PC-3 (cell line): ENCODE results near the gene AP3B1. TPM values are rescaled to one million over a fixed set of nuclear protein-coding genes. Genes with fewer than 3 reads are reported as not detected.

Source experiments
- ATAC-seq: fragments of 200-7000 bp; cut with Tn5 transposase; 2 replicates; pipeline ENCODE4 v1.9.1; 2020; ENCODE audit warnings: mild to moderate bottlenecking, moderate library complexity
- BruUV-seq: library from RNA; stranded (reverse); fragments of 400-500 nt; replicated peaks from 2 replicates; lab custom pipeline; 2021; lab: Mats Ljungman, UMichigan
- CTCF ChIA-PET: fragments of 300-600 bp; sonication (Branson Sonifier 250); formaldehyde crosslinking; loops from one replicate; lab custom pipeline; 2022; ENCODE audit warnings: antibody characterized with exemption; lab: Charles Lee
- POLR2A ChIA-PET: fragments of 300-600 bp; sonication (Branson Sonifier 250); formaldehyde crosslinking; loops from one replicate; lab custom pipeline; 2022; ENCODE audit warnings: antibody characterized with exemption; ENCODE audit not compliant: unreplicated experiment; lab: Charles Lee
- DNase-seq: peaks from one replicate; pipeline ENCODE4 v3.0.0-alpha.2; 2015
- H2AFZ ChIP-seq: fragments of 300-600 bp; sonication (generic); 2 replicates; pipeline ENCODE4 v1.6.0; 2016; ENCODE audit warnings: antibody characterized with exemption, low read length
- H3F3A ChIP-seq: fragments of 300-600 bp; sonication (generic); one replicate; pipeline ENCODE4 v1.6.0; 2017; ENCODE audit warnings: antibody characterized with exemption, low read length, control low read depth, mild to moderate bottlenecking; ENCODE audit not compliant: unreplicated experiment
- H3K27ac ChIP-seq: fragments of 300-600 bp; sonication (generic); 2 replicates; pipeline ENCODE4 v1.5.1; 2016; ENCODE audit warnings: mild to moderate bottlenecking, low read length
- H3K27me3 ChIP-seq: fragments of 300-600 bp; sonication (generic); 2 replicates; pipeline ENCODE4 v1.6.1; 2016; ENCODE audit warnings: low read length, mixed read lengths
- H3K36me3 ChIP-seq: fragments of 300-600 bp; sonication (generic); 2 replicates; pipeline ENCODE4 v1.6.1; 2016; ENCODE audit warnings: low read depth, mixed run types, low read length, mixed read lengths
- H3K4me1 ChIP-seq: fragments of 300-600 bp; sonication (generic); 2 replicates; pipeline ENCODE4 v1.5.1; 2016; ENCODE audit warnings: low read length; ENCODE audit not compliant: insufficient read depth
- H3K4me2 ChIP-seq: fragments of 300-600 bp; sonication (generic); 2 replicates; pipeline ENCODE4 v1.6.0; 2016; ENCODE audit warnings: low read length
- H3K4me3 ChIP-seq: fragments of 300-600 bp; sonication (generic); 2 replicates; pipeline ENCODE4 v1.5.1; 2016; ENCODE audit warnings: mild to moderate bottlenecking, low read length, mixed read lengths
- H3K79me2 ChIP-seq: fragments of 300-600 bp; sonication (generic); 2 replicates; pipeline ENCODE4 v1.6.1; 2017; ENCODE audit warnings: low read length, mixed read lengths
- H3K9ac ChIP-seq: fragments of 300-600 bp; sonication (generic); 2 replicates; pipeline ENCODE4 v1.6.0; 2016; ENCODE audit warnings: mild to moderate bottlenecking, low read length
- H3K9me2 ChIP-seq: fragments of 300-600 bp; sonication (generic); replicated peaks from 2 replicates; pipeline ENCODE4 v1.6.1; 2016; ENCODE audit warnings: mixed run types, low read length, mixed read lengths
- H3K9me3 ChIP-seq: fragments of 300-600 bp; sonication (generic); 2 replicates; pipeline ENCODE4 v1.6.1; 2016; ENCODE audit warnings: low read length, mixed read lengths
- H4K20me1 ChIP-seq: fragments of 300-600 bp; sonication (generic); 2 replicates; pipeline ENCODE4 v1.6.1; 2016; ENCODE audit warnings: low read length, mixed read lengths
- CTCF ChIP-seq: fragments of 300-600 bp; sonication (generic); conservative IDR thresholded peaks from 2 replicates; pipeline ENCODE4 v1.5.1; 2017; ENCODE audit warnings: antibody characterized with exemption, low read depth, mild to moderate bottlenecking, low read length
- EZH2 ChIP-seq: fragments of 300-600 bp; sonication (generic); IDR thresholded peaks from one replicate; pipeline ENCODE4 v1.6.1; 2017; ENCODE audit warnings: antibody characterized with exemption, mild to moderate bottlenecking, low read length; ENCODE audit not compliant: unreplicated experiment
- EZH2phosphoT487 ChIP-seq: fragments of 300-600 bp; sonication (generic); IDR thresholded peaks from 2 replicates; pipeline ENCODE4 v1.6.1; 2018; ENCODE audit warnings: mild to moderate bottlenecking, antibody characterized with exemption, low read length, borderline replicate concordance
- intact Hi-C: fragments of 100-400 bp; cut with micrococcal nuclease; formaldehyde crosslinking; loops from 2 replicates; pipeline ENCODE4 v1.9.0; 2023
- total RNA-seq: library from RNA; depleted of rRNA; stranded (reverse); fragments of >200 nt; gene quantifications from 2 replicates; pipeline ENCODE4 v1.2.3, GENCODE V29; 2014; rRNA removed

The AP3B1 gene
- total RNA-seq, 1 experiment from 2014 or later: 25.7 TPM

DNA sequence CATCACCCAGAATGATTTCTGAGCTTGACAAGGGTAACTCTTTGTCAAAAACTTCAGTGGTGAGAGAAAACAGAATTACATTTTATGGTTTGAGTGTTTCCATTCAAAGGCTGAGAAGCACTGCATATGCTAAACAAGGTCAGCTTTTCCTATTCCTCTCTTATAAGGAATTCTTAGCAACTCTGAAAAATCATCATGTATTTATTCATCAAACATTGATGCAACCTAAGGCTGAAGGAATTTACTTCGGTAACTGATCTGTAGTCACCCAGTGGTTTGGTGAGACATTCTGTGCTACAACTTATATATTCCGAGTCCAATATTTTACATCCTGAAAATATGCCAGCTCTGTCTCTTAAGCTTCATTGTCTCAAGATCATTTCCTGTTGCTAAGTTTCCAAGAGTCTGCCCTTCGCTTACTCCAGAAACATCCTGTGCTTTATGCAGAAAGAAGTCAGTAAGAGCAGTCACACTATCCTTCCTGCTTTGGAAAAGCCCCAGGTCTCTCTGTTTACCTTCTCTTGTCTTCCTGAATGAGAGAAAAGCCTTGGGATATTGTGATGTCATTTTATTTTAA, 341.8 kb downstream of the AP3B1 start:
- Histone ChIP-seq H3K27ac (no peak overlapping the region), H3K4me2 (peak overlapping the region; percentile 39), H3K36me3 (no peaks in the 10 kb centered on the region), H3K9me3 (no peaks in the 10 kb centered on the region), H3K4me3 (no peak overlapping the region), H4K20me1 (no peaks in the 10 kb centered on the region), H3K79me2 (no peaks in the 10 kb centered on the region), H3K4me1 (peaks cover 5% of the 10 kb centered on the region; the same call in 1 of the 2 replicates), H3K9ac (no peak overlapping the region), H2AFZ (peak overlapping the region; percentile 35; the same call in 1 of the 2 replicates), H3K9me2 (no peaks in the 10 kb centered on the region), H3F3A (no peaks in the 10 kb centered on the region), H3K27me3 (no peaks in the 10 kb centered on the region)
- no peak for TF ChIP-seq EZH2
- no peak for TF ChIP-seq CTCF
- TF ChIP-seq EZH2phosphoT487: no peak
- CTCF ChIA-PET: interaction anchor here (0.6 kb wide), 1 partner anchor 75 kb away, joined by 12 read pairs; no protein-coding TSS in a partner anchor
- ATAC-seq (peak; percentile 97), DNase-seq (peak; percentile 55)
- BruUV-seq: no TSS peak
- POLR2A ChIA-PET: no interaction called here
- intact Hi-C loops: loop anchor here (2.0 kb wide), 1 partner anchor 84 kb away; no protein-coding TSS in a partner anchor

Other genes starting within 250 kb of the AP3B1 start
- 25.5 and 26.4 TPM in 2 replicates for gene SCAMP1, start 65.9 kb upstream of the AP3B1 start, total RNA-seq